ENCODE measurements around the gene IL23R.
"Not testable (repeated sequence)": the region's sequence is repeated elsewhere in the genome, so short reads cannot be mapped to it uniquely, and the experiment has no call there.

Gene IL23R

DNA sequence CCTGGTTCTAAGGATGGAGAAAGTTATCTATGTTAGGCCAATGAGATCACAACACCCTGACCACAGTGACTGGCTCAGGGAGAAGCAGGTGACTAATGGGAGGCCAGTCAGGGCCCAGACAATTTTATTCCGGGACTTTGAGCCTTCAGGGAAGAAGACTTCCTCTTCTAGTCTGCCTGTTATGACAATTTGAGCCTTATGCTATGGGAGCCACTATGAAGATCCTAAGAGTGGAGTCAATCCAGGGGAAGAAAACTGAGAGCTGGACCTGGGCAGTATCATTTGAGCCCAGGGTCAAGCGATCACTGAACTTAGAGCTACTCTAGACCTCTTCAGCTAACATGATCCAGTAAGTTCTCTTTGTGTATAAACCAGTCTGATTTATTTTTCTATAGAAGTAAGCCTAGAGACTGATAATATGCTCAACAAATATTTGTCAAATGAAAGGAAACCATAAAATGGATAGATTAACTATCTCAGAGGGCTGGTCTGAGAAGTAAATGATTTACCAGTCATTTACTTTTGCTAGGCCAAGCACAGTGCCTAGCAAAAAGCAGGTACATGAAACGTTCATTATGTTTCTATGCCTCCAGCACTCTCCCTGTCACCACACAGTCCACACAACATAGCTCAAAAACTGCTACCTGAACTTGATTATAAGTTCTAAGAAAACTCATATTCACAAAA lies 27.3 kb upstream of the IL23R start:
- H4K20me1 ChIP-seq (ENCODE audit: low read depth, low read length): no peaks in the 10 kb centered on the region
- no peaks in the 10 kb centered on the region for H3K9me3 ChIP-seq (ENCODE audit: insufficient read depth, low read length)
- no peak overlapping the region for H2AFZ ChIP-seq (ENCODE audit: low read depth, low read length, severe bottlenecking)
- H3K4me3 ChIP-seq (ENCODE audit: insufficient read depth, low read length, poor library complexity, severe bottlenecking): no peak overlapping the region
- no peak overlapping the region for H3K4me2 ChIP-seq (ENCODE audit: low read depth, low read length, poor library complexity, severe bottlenecking)
- no peaks in the 10 kb centered on the region for H3K9me2 ChIP-seq (replicated peaks; ENCODE audit: insufficient read depth, low read length)
- no peak overlapping the region for H3K27ac ChIP-seq (ENCODE audit: low read depth, low read length)
- no peaks in the 10 kb centered on the region for H3F3A ChIP-seq (ENCODE audit: insufficient read depth)
- H3K36me3 ChIP-seq (ENCODE audit: low read length): no peaks in the 10 kb centered on the region
- H3K27me3 ChIP-seq (ENCODE audit: low read length): no peaks in the 10 kb centered on the region
- H3K79me2 ChIP-seq (ENCODE audit: insufficient read depth, low read length): no peaks in the 10 kb centered on the region
- TF ChIP-seq, protein P1, sequence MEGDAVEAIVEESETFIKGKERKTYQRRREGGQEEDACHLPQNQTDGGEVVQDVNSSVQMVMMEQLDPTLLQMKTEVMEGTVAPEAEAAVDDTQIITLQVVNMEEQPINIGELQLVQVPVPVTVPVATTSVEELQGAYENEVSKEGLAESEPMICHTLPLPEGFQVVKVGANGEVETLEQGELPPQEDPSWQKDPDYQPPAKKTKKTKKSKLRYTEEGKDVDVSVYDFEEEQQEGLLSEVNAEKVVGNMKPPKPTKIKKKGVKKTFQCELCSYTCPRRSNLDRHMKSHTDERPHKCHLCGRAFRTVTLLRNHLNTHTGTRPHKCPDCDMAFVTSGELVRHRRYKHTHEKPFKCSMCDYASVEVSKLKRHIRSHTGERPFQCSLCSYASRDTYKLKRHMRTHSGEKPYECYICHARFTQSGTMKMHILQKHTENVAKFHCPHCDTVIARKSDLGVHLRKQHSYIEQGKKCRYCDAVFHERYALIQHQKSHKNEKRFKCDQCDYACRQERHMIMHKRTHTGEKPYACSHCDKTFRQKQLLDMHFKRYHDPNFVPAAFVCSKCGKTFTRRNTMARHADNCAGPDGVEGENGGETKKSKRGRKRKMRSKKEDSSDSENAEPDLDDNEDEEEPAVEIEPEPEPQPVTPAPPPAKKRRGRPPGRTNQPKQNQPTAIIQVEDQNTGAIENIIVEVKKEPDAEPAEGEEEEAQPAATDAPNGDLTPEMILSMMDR (IDR thresholded peaks at IDR 0.05; ENCODE audit: insufficient read depth, low read length, poor library complexity, severe bottlenecking): no peak
- no peak for TF ChIP-seq EZH2phosphoT487 (conservative IDR thresholded peaks at IDR 0.05; ENCODE audit: low read length)
- no peak overlapping the region for H3K9ac ChIP-seq (ENCODE audit: low read length)

DNA sequence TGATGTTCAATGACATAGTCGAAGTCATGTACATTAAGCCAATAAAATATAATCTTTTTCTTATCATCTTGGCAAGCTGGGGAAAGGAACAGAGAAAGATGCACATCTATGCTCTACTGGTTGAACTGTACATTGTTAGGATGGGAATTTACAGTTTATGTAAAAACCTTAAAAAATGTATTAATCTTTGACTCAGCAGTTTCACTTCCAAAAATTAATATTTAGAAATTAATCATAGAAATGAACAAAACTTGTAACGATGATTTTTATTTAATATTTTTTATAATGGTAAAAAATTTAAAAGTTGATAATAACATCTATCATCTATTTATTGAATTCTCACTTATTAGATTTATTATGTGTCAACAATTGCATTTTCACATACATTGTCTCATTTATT lies 25.8 kb upstream of the IL23R start:
- no peak for TF ChIP-seq EZH2phosphoT487 (conservative IDR thresholded peaks at IDR 0.05; ENCODE audit: low read length)
- TF ChIP-seq, protein P1 (IDR thresholded peaks at IDR 0.05; ENCODE audit: insufficient read depth, low read length, poor library complexity, severe bottlenecking): no peak

DNA sequence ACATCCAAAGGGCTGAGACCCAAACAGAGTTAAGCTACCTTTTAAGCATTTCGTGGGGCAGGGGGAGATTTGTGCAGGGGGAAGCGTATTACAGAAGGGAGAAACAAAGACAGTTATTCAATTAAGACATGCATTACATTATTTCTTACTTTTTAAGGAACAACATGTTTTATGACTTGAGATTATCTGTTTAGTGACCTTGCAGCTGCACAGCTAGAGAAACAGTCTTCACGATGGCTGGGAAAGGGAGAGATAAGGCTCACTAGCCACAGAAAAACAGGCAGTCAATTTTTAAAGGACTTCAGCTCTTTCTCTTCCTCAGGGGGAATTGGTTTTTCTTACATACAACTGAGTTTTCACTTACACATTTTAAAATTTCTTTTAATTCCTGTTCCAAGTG lies 24.4 kb upstream of the IL23R start:
- not testable (repeated sequence) for H3K9me3 ChIP-seq (ENCODE audit: insufficient read depth, low read length); H3K9ac ChIP-seq (ENCODE audit: low read length); H3K27me3 ChIP-seq (ENCODE audit: low read length); H3K9me2 ChIP-seq (replicated peaks; ENCODE audit: insufficient read depth, low read length); H3K4me3 ChIP-seq (ENCODE audit: insufficient read depth, low read length, poor library complexity, severe bottlenecking); H3K27ac ChIP-seq (ENCODE audit: low read depth, low read length); H3K36me3 ChIP-seq (ENCODE audit: low read length); H3F3A ChIP-seq (ENCODE audit: insufficient read depth); H3K79me2 ChIP-seq (ENCODE audit: insufficient read depth, low read length); H2AFZ ChIP-seq (ENCODE audit: low read depth, low read length, severe bottlenecking); H3K4me2 ChIP-seq (ENCODE audit: low read depth, low read length, poor library complexity, severe bottlenecking); H4K20me1 ChIP-seq (ENCODE audit: low read depth, low read length)

More for the DNA sequence above, 25.8 kb upstream of the IL23R start:
- Histone ChIP-seq H2AFZ (ENCODE audit: low read depth, low read length, severe bottlenecking) (no peak overlapping the region), H3K27ac (ENCODE audit: low read depth, low read length) (no peak overlapping the region), H3K9ac (ENCODE audit: low read length) (no peak overlapping the region), H3F3A (ENCODE audit: insufficient read depth) (no peaks in the 10 kb centered on the region), H3K9me2 (replicated peaks; ENCODE audit: insufficient read depth, low read length) (no peaks in the 10 kb centered on the region), H3K79me2 (ENCODE audit: insufficient read depth, low read length) (no peaks in the 10 kb centered on the region), H3K27me3 (ENCODE audit: low read length) (no peaks in the 10 kb centered on the region), H3K36me3 (ENCODE audit: low read length) (no peaks in the 10 kb centered on the region), H3K4me3 (ENCODE audit: insufficient read depth, low read length, poor library complexity, severe bottlenecking) (no peak overlapping the region), H3K4me2 (ENCODE audit: low read depth, low read length, poor library complexity, severe bottlenecking) (no peak overlapping the region), H3K9me3 (ENCODE audit: insufficient read depth, low read length) (no peaks in the 10 kb centered on the region), H4K20me1 (ENCODE audit: low read depth, low read length) (no peaks in the 10 kb centered on the region)

DNA sequence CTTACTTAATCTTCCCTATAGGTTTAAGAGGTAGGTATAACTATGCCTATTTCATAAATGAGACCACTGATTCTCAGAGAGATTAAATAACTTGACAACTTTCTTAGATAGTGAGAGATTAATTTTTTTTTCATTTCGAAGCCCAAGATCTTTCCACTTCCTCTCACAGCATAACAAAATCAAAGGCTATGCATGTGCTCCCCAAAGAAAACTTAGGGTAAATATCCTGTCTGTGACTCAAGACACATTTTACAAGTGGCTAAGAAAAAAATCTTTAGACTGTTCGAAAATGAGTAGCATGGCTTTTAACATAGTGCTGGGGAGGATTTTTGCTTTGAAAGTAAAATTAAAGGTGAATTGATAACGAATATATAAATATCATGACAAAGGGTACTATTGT lies 23.3 kb upstream of the IL23R start:
- H3K9ac ChIP-seq (ENCODE audit: low read length): no peak overlapping the region
- no peak overlapping the region for H3K27ac ChIP-seq (ENCODE audit: low read depth, low read length)
- H4K20me1 ChIP-seq (ENCODE audit: low read depth, low read length): no peaks in the 10 kb centered on the region
- TF ChIP-seq EZH2phosphoT487 (conservative IDR thresholded peaks at IDR 0.05; ENCODE audit: low read length): no peak
- TF ChIP-seq, protein P1 (IDR thresholded peaks at IDR 0.05; ENCODE audit: insufficient read depth, low read length, poor library complexity, severe bottlenecking): no peak
- H3K4me2 ChIP-seq (ENCODE audit: low read depth, low read length, poor library complexity, severe bottlenecking): no peak overlapping the region
- H3F3A ChIP-seq (ENCODE audit: insufficient read depth): no peaks in the 10 kb centered on the region
- no peaks in the 10 kb centered on the region for H3K9me3 ChIP-seq (ENCODE audit: insufficient read depth, low read length)
- H2AFZ ChIP-seq (ENCODE audit: low read depth, low read length, severe bottlenecking): no peak overlapping the region
- no peak overlapping the region for H3K4me3 ChIP-seq (ENCODE audit: insufficient read depth, low read length, poor library complexity, severe bottlenecking)
- H3K79me2 ChIP-seq (ENCODE audit: insufficient read depth, low read length): no peaks in the 10 kb centered on the region
- no peaks in the 10 kb centered on the region for H3K9me2 ChIP-seq (replicated peaks; ENCODE audit: insufficient read depth, low read length)
- H3K27me3 ChIP-seq (ENCODE audit: low read length): no peaks in the 10 kb centered on the region
- H3K36me3 ChIP-seq (ENCODE audit: low read length): no peaks in the 10 kb centered on the region

Data from SU-DHL-6 (cell line).